Vagina (tissue), 2 donors: Measurements from ENCODE around the gene TMPRSS2.

ENCODE experiments used
- CTCF ChIP-seq, 3 experiments: fragments of 450-650 bp in 2 of 3; fragments of 200-600 bp in 1 of 3; sonication (generic) in 1 of 3; IDR thresholded peaks; one replicate each; pipeline ENCODE4 v1.5.1; 2017 to 2019; ENCODE audit warnings: antibody characterized with exemption in 3 of 3, mild to moderate bottlenecking in 2 of 3, moderate library complexity in 2 of 3
- POLR2A ChIP-seq, 2 donors: fragments of 450-650 bp; IDR thresholded peaks; one replicate each; pipeline ENCODE4 v1.6.1; 2017; ENCODE audit warnings: antibody characterized with exemption in 2 of 2, mild to moderate bottlenecking in 2 of 2, moderate library complexity in 2 of 2
- POLR2AphosphoS5 ChIP-seq, 2 donors: sonication (generic); formaldehyde crosslinking; IDR thresholded peaks; one replicate each; pipeline ENCODE4 v1.9.0; 2017; ENCODE audit warnings: antibody characterized with exemption in 2 of 2, mild to moderate bottlenecking in 2 of 2, low read depth in 1 of 2; ENCODE audit not compliant: insufficient read depth in 1 of 2

- TF ChIP-seq CTCF (IDR thresholded peaks at IDR 0.05): no peak
- no peak for TF ChIP-seq POLR2AphosphoS5 (IDR thresholded peaks at IDR 0.05; ENCODE audit: insufficient read depth in 1 of 2, low read depth in 1 of 2)
- TF ChIP-seq POLR2A (IDR thresholded peaks at IDR 0.05): no peak
These were observed 78.7 kb downstream of the TMPRSS2 start for GRCh38 chr21:41429305-41429704.
